ENCODE measurements around the gene ABCA1. TPM values are rescaled to one million over a fixed set of nuclear protein-coding genes. Genes with fewer than 3 reads are reported as not detected.
A peak's percentile ranks its signal among the peaks of the same experiment; 100 is the strongest.
"Not testable (repeated sequence)": the region's sequence is repeated elsewhere in the genome, so short reads cannot be mapped to it uniquely, and the experiment has no call there.

The ABCA1 gene
- 1 to 10 TPM; 3.0 to 8.4 (median 7.1) TPM for polyA plus RNA-seq (ENCODE audit: low read depth in 6 of 6)

GRCh38 chr9:104927912-104928740, at the start of gene ABCA1:
TSS of gene ABCA1 (minus strand) at chr9:104928155. CDS start at chr9:104903679, 24,476 bp downstream.
- Mint-ChIP-seq H3K9me3 (peaks cover 0 to 4% (median 0%) of the 10 kb centered on the region in 7 donors), H3K27me3 (no peaks in the 10 kb centered on the region), H3K36me3 (no peaks in the 10 kb centered on the region), H3K4me1 (peaks cover 29 to 38% (median 32%) of the 10 kb centered on the region in 3 donors), H3K4me3 (peak within 1 kb of the TSS; percentile 92 to 99 (median 98)), H3K27ac (peak within 1 kb of the TSS; percentile 66 to 99 (median 96))
- DNase-seq (peak; percentile 89), ATAC-seq (ENCODE audit: low read depth in 2 of 2) (peak; percentile 56 to 63)

GRCh38 chr9:104977580-104977979, 49.6 kb upstream of the ABCA1 start:
- Mint-ChIP-seq H3K27ac (no peak overlapping the region), H3K4me1 (peaks cover 0 to 5% (median 0%) of the 10 kb centered on the region in 3 donors), H3K36me3 (peaks cover 0 to 4% of the 10 kb centered on the region in 2 donors), H3K9me3 (peaks cover 0 to 5% (median 0%) of the 10 kb centered on the region in 7 donors), H3K27me3 (peaks cover 0 to 7% (median 3%) of the 10 kb centered on the region in 3 donors), H3K4me3 (no peak overlapping the region)
- DNase-seq, result no peak
- ATAC-seq (ENCODE audit: low read depth in 2 of 2), result no peak

GRCh38 chr9:104977168-104977567, 49.2 kb upstream of the ABCA1 start:
- no peak overlapping the region for H3K4me3 Mint-ChIP-seq
- ATAC-seq (ENCODE audit: low read depth in 2 of 2), result no peak
- H3K4me1 Mint-ChIP-seq, result peaks cover 0 to under 1% (median 0%) of the 10 kb centered on the region in 3 donors
- H3K36me3 Mint-ChIP-seq, result peaks cover 0 to 6% of the 10 kb centered on the region in 2 donors
- peaks cover 0 to 11% (median 6%) of the 10 kb centered on the region in 3 donors for H3K27me3 Mint-ChIP-seq
- no peak for DNase-seq
- H3K27ac Mint-ChIP-seq, result no peak overlapping the region
- peaks cover 0 to 5% (median 0%) of the 10 kb centered on the region in 7 donors for H3K9me3 Mint-ChIP-seq

GRCh38 chr9:104975966-104976595, 48.1 kb upstream of the ABCA1 start:
- peaks cover 0 to 12% (median 6%) of the 10 kb centered on the region in 3 donors for H3K27me3 Mint-ChIP-seq
- not testable (repeated sequence) for H3K4me1 Mint-ChIP-seq; H3K4me3 Mint-ChIP-seq; ATAC-seq (ENCODE audit: low read depth in 2 of 2); DNase-seq; H3K36me3 Mint-ChIP-seq; H3K9me3 Mint-ChIP-seq
- H3K27ac Mint-ChIP-seq, result peak overlapping the region in 1 of 6 donors; percentile 14

GRCh38 chr9:104974053-104974962, 46.4 kb upstream of the ABCA1 start:
- ATAC-seq (ENCODE audit: low read depth in 2 of 2), result no peak

GRCh38 chr9:104972242-104972866, 44.4 kb upstream of the ABCA1 start:
- peaks cover 0 to 6% of the 10 kb centered on the region in 2 donors for H3K36me3 Mint-ChIP-seq
- DNase-seq (no peak), ATAC-seq (ENCODE audit: low read depth in 2 of 2) (no peak)
- peak overlapping the region in 1 of 6 donors; percentile 16 for H3K27ac Mint-ChIP-seq
- no peaks in the 10 kb centered on the region for H3K9me3 Mint-ChIP-seq
- H3K4me3 Mint-ChIP-seq, result no peak overlapping the region
- peaks cover 11 to 15% (median 13%) of the 10 kb centered on the region in 3 donors for H3K4me1 Mint-ChIP-seq
- H3K27me3 Mint-ChIP-seq, result peaks cover 6 to 28% (median 13%) of the 10 kb centered on the region in 3 donors

More at GRCh38 chr9:104974053-104974962, 46.4 kb upstream of the ABCA1 start:
- no peaks in the 10 kb centered on the region for H3K4me1 Mint-ChIP-seq
- peaks cover 0 to 5% (median 0%) of the 10 kb centered on the region in 7 donors for H3K9me3 Mint-ChIP-seq
- no peak overlapping the region for H3K4me3 Mint-ChIP-seq
- H3K27ac Mint-ChIP-seq, result no peak overlapping the region
- peaks cover 0 to 6% of the 10 kb centered on the region in 2 donors for H3K36me3 Mint-ChIP-seq
- H3K27me3 Mint-ChIP-seq, result peaks cover 6 to 28% (median 13%) of the 10 kb centered on the region in 3 donors
- DNase-seq, result no peak

GRCh38 chr9:104971511-104971910, 43.6 kb upstream of the ABCA1 start:
- no peak overlapping the region for H3K27ac Mint-ChIP-seq
- H3K4me1 Mint-ChIP-seq, result peaks cover 11 to 15% (median 13%) of the 10 kb centered on the region in 3 donors
- no peak overlapping the region for H3K4me3 Mint-ChIP-seq
- peaks cover 6 to 28% (median 13%) of the 10 kb centered on the region in 3 donors for H3K27me3 Mint-ChIP-seq
- ATAC-seq (ENCODE audit: low read depth in 2 of 2) (no peak), DNase-seq (no peak)
- H3K9me3 Mint-ChIP-seq, result no peaks in the 10 kb centered on the region
- peaks cover 0 to 6% of the 10 kb centered on the region in 2 donors for H3K36me3 Mint-ChIP-seq

GRCh38 chr9:104970271-104970987, 42.5 kb upstream of the ABCA1 start:
- ATAC-seq (ENCODE audit: low read depth in 2 of 2) (no peak), DNase-seq (no peak)
- H3K4me1 Mint-ChIP-seq, result peaks cover 11 to 15% (median 13%) of the 10 kb centered on the region in 3 donors
- H3K36me3 Mint-ChIP-seq, result peaks cover 0 to 6% of the 10 kb centered on the region in 2 donors
- peaks cover 6 to 28% (median 13%) of the 10 kb centered on the region in 3 donors for H3K27me3 Mint-ChIP-seq
- no peak overlapping the region for H3K27ac Mint-ChIP-seq
- no peaks in the 10 kb centered on the region for H3K9me3 Mint-ChIP-seq
- H3K4me3 Mint-ChIP-seq, result no peak overlapping the region

- Mint-ChIP-seq H3K4me3 (peak overlapping the region; percentile 85 to 98 (median 94)), H3K27me3 (peaks cover 6 to 28% (median 13%) of the 10 kb centered on the region in 3 donors), H3K4me1 (peaks cover 11 to 15% (median 13%) of the 10 kb centered on the region in 3 donors), H3K36me3 (peaks cover 0 to 6% of the 10 kb centered on the region in 2 donors), H3K27ac (no peak overlapping the region), H3K9me3 (no peaks in the 10 kb centered on the region)
- ATAC-seq (ENCODE audit: low read depth in 2 of 2) (no peak), DNase-seq (no peak)
Measured at GRCh38 chr9:104969116-104969515, 41.2 kb upstream of the ABCA1 start.

GRCh38 chr9:104968025-104968982, 40.3 kb upstream of the ABCA1 start:
- peaks cover 6 to 28% (median 13%) of the 10 kb centered on the region in 3 donors for H3K27me3 Mint-ChIP-seq
- peak; percentile 98 for ATAC-seq (ENCODE audit: low read depth in 2 of 2)

GRCh38 chr9:104963076-104963475, 35.1 kb upstream of the ABCA1 start:
- Mint-ChIP-seq H3K36me3 (no peaks in the 10 kb centered on the region), H3K27ac (peak overlapping the region in 1 of 6 donors; percentile 33), H3K4me3 (no peak overlapping the region), H3K9me3 (no peaks in the 10 kb centered on the region), H3K4me1 (peaks cover 2 to 4% (median 4%) of the 10 kb centered on the region in 3 donors), H3K27me3 (peaks cover 8 to 19% (median 18%) of the 10 kb centered on the region in 3 donors)
- DNase-seq (no peak), ATAC-seq (ENCODE audit: low read depth in 2 of 2) (no peak)

More at GRCh38 chr9:104968025-104968982, 40.3 kb upstream of the ABCA1 start:
- peak; percentile 90 for DNase-seq
- peak overlapping the region; percentile 85 to 98 (median 94) for H3K4me3 Mint-ChIP-seq
- peaks cover 11 to 15% (median 13%) of the 10 kb centered on the region in 3 donors for H3K4me1 Mint-ChIP-seq
- H3K27ac Mint-ChIP-seq, result peak overlapping the region in 5 of 6 donors; percentile 23 to 92 (median 84)
- H3K36me3 Mint-ChIP-seq, result peaks cover 0 to 6% of the 10 kb centered on the region in 2 donors
- H3K9me3 Mint-ChIP-seq, result no peaks in the 10 kb centered on the region

All from naive B cell (primary cell).